Left ventricle myocardium superior (tissue), 1 donor: ENCODE data around the gene PHF23. TPM values are rescaled to one million over a fixed set of nuclear protein-coding genes. Genes with fewer than 3 reads are reported as not detected.

ENCODE experiments used
- ATAC-seq: fragments of 200-7000 bp; cut with Tn5 transposase; one replicate; pipeline ENCODE4 v1.9.1; 2020; ENCODE audit warnings: mild to moderate bottlenecking, moderate library complexity
- DNase-seq: peaks from one replicate; pipeline ENCODE4 v3.0.0-alpha.2; 2020
- intact Hi-C: fragments of 100-400 bp; cut with micrococcal nuclease; formaldehyde crosslinking; loops from one replicate; pipeline ENCODE4 v1.11.0; 2022
- total RNA-seq: library from RNA; stranded (reverse); fragmentation: NEBNext Ultra II Directional; extraction: Animal tissue kit (Norgen Biotek cat#: 25700); gene quantifications from one replicate; pipeline ENCODE4 v1.2.1, GENCODE V29; 2021
- donor health status: DM: no; HTN: yes; CAD: no; lungs with severe emphysema.

Gene PHF23
- total RNA-seq, 1 donor from 2014 or later: 29.4 TPM

- intact Hi-C loops: no loop called here
- ATAC-seq (no peak), DNase-seq (peak; percentile 29)
These were observed 14.6 kb downstream of the PHF23 start for GRCh38 chr17:7224661-7225111.

- DNase-seq: peak; percentile 36
- intact Hi-C loops: no loop called here
- ATAC-seq: no peak
These were observed 15.1 kb downstream of the PHF23 start for GRCh38 chr17:7224110-7224509.

DNA sequence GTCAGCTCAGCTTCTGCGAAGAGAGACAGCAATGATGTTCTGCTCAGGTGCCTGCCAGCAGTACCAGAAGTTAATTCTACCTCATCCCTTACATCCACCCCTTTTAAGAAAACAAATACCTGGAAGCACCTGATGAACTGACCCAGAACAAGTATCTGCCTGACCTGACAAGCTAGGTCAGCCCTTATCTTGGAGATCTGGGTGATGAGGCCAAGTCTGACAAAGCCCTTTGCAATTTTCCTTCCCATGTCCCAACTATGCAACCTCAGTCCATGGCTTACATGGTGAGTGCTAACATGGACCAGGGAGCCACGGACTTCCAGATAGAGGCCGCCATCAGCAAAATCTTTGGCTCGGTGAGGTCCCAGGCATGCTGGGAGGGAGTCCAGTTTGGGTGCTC is 15.9 kb downstream of the PHF23 start:
- DNase-seq (no peak), ATAC-seq (no peak)
- intact Hi-C loops: no loop called here

DNA sequence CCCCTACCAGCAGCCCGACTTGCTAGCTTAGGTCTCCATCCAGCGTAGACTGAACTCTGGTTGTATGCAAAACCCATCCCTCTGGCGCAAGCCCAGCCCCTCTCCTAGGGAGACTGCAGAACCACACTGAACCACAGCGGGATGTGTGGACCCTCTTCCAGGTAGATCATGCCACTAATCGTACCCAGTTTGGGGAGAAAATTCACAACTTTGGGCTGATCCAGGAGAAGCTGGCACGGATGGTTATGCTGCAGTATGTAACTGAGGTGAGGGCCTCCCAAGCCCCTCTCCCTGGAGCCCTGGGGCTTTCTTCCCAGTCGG is 16.3 kb downstream of the PHF23 start:
- ATAC-seq (no peak), DNase-seq (peak; percentile 40)
- intact Hi-C loops: no loop called here

DNA sequence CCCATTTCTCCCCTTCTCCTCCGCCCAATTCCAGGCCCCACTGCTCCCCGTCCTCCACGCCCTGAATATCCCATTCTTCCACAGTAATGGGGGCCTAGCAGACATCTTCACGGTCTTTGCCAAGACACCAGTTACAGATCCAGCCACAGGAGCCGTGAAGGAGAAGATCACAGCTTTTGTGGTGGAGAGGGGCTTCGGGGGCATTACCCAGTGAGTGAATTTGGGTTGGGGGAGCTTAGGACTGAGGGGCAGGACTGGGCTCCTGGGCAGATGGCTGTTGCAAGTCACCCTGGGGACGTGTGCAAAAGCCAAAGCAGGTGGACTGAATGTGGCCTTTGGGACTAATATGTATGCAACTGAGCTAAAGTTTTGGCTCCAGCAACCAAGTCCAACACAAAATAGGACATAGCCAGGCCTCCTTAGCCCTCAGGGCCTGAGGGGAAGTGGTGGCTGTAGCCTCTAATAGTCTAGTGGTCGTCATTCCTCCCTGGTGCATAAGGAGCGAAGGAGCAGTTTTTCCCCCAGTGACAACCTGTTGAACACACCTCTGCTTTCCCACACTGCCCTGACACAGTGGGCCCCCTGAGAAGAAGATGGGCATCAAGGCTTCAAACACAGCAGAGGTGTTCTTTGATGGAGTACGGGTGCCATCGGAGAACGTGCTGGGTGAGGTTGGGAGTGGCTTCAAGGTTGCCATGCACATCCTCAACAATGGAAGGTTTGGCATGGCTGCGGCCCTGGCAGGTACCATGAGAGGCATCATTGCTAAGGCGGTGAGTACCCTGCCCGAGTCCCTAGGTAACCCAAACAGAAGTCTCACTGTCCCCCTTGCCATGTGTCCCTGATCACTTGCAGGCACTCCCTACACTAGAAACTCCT is 16.9 kb downstream of the PHF23 start:
- no peak for ATAC-seq
- no peak for DNase-seq
- intact Hi-C loops: no loop called here

DNA sequence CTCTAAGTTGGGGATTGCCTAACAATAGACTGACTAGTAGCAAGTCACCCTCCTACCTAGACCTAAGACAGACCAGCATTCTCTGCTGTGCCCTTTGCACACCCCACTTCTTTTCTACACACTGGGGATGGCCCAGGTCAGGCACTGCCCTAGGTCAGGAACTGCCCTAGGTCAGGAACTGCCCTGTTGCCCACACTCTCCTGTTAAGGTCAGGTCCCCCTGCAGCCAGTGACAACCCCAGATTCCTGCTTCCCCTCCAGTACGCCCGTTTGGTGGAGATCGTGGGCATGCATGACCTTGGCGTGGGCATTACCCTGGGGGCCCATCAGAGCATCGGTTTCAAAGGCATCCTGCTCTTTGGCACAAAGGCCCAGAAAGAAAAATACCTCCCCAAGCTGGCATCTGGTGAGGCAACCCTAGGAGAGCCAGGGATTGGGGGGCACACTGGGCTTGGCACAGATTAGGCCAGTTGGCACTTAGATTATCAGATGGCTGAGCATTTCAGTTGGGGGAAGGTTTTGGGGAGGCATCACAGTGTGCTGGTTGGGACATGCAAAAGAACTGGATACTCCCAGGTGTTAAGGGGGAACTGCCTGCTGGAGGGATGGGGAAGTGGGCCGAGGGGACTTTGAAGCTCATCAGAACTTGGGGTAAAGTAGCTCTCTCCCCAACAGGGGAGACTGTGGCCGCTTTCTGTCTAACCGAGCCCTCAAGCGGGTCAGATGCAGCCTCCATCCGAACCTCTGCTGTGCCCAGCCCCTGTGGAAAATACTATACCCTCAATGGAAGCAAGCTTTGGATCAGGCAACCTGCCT is 17.8 kb downstream of the PHF23 start:
- intact Hi-C loops: no loop called here
- DNase-seq: no peak

GRCh38 chr17:7220593-7221277 is 18.5 kb downstream of the PHF23 start:
- peak; percentile 4 for ATAC-seq
- peak; percentile 58 for DNase-seq
- intact Hi-C loops: no loop called here

More for the DNA sequence above, 17.8 kb downstream of the PHF23 start:
- ATAC-seq: no peak

GRCh38 chr17:7219812-7220592 is 19.3 kb downstream of the PHF23 start, which contains the start of the genes ACADVL and DLG4:
Gene ACADVL (plus strand): TSS chr17:7219938. CDS start chr17:7219985, 47 bp downstream.
Gene DLG4 (minus strand): TSS chr17:7219836.
- DNase-seq (peak; percentile 97), ATAC-seq (peak; percentile 82)
- intact Hi-C loops: no loop called here

GRCh38 chr17:7219229-7219811 is 19.9 kb downstream of the PHF23 start:
- no peak for ATAC-seq
- peak; percentile 11 for DNase-seq
- intact Hi-C loops: no loop called here

DNA sequence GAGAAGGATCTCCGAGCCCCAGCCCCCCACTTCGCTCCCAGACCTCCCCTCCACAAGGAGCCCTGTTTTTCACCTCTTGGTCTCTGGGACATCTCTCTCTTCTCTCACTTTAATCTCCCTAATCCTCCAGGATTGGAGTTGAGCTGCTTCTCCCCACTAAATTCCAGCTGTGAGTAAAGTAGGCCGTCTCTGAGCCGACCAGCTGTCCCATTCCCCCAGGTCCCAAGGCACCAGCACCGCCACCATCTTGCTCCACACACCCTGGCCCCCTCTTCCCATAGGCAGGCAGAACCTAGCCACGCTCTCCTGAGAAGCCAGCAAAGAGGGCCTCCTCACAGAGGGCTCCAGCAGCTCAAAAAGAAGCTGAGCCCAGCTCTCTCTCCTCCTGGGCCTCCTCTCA is 20.5 kb downstream of the PHF23 start:
- intact Hi-C loops: no loop called here
- peak; percentile 22 for DNase-seq
- no peak for ATAC-seq

DNA sequence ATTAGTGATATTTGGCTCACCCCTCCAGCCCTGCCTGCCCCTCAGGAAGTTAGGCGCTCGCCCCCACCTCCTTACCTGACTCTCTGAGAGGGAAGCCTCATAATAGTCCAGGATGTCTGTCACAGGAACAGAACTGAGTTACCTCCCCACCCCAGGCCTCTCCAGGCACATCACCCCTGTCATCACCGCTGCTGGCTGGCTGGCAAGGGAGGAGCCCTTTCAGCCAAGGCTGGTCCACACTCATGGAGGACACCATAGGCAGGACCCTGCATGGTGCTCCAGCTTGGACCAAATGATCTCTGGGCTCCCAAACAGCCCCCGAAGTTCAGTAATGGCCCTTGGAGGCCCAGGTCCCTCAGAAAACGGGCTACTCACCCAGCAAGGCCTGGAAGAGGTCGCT is 21.1 kb downstream of the PHF23 start:
- DNase-seq (peak; percentile 57), ATAC-seq (no peak)
- intact Hi-C loops: no loop called here

- DNase-seq: peak; percentile 53
- intact Hi-C loops: no loop called here
- ATAC-seq: no peak
These were observed 21.9 kb downstream of the PHF23 start for GRCh38 chr17:7217113-7217987.

DNA sequence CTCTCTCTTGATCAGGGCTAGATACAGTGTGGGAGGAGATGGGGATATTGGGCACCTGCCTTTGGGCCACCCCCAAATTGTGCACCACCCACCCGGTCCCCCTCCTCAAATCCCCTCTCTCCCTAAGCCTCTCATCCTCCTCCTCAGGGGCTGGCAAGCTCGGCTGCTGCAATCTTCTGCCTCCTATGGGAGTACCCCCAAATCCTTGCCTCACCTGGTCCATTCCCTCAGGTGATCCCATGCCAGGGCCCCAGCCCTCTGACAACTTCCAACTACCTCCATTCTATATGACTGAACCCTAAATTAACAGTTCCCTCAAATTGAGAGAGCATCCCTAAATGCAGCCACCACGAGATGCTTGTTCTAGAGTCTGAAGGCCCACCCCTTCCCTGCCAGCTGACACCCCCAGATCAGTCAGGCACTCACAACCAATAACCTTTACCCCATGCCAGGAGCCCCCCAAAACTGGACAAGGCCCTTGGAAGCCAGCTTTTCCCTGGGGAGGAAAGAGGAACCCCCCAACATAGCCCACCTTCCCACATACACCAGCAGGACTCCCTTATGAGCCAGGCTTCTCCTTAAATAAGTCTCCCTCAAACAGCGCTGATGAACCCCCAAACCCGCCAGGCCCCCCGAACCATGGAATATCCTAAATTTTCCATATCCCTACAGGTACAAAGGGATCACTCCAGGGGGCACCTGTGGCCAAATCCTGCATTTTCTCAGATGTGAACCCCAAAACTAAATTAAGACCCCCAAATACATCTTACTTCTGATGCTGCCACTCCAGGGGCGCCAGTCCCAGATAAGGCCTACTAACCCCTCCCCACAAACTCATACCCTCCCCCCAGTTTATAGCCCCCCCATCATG is 22.8 kb downstream of the PHF23 start:
- DNase-seq (peak; percentile 41), ATAC-seq (no peak)
- intact Hi-C loops: no loop called here

DNA sequence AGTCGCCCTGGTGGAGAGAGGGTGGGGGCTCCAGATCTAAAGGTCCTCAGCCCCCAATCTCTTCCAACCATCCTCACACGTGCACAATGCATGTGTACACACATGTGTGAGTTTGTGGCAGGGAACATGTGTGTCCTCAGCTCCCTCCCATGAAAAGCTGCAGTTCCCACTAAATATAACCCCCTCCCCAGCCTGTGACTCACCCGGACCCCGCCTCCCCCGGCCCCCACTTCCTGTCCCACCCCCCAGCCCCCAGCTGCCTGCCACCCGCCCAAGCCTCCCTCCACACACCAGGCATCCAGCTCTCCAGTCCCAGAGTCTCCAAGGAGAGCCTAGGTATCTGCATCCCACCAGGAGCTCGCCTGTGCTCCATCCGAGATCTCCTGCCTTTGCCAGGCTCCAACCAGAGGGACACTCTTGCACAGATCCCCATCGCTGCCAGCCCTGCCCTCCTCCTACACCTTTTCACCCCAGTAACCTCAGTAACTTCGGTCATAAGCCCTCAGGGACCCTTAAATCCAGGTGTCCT is 23.5 kb downstream of the PHF23 start:
- intact Hi-C loops: no loop called here
- ATAC-seq: no peak
- DNase-seq: peak; percentile 27

DNA sequence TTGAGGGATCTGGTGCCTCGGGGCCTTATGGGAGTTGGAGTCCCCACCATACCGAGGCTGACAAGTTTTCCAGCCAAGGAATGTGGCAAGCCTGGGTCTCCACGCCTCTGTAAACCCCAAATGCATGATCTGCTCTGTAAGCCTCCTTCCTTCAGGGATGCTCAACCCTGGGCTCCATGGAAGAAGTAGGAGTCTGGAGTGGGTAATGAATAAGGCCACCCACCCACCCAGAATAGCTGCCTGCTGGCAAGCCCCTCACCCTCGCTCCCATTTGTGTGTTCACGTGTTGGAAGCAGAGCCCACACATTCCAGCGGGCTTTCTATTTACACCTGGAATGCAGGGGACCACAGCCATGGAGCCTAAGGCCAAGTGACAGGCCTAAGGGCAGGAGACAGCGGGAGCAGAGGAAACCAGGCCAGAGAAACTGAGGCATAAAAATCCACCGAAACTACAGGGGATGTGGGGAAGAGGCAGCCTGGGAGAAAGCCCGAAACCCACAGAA is 24.1 kb downstream of the PHF23 start:
- intact Hi-C loops: no loop called here
- ATAC-seq: no peak
- peak; percentile 33 for DNase-seq
